Measurements from ENCODE around the gene FGG.

FGG gene

DNA sequence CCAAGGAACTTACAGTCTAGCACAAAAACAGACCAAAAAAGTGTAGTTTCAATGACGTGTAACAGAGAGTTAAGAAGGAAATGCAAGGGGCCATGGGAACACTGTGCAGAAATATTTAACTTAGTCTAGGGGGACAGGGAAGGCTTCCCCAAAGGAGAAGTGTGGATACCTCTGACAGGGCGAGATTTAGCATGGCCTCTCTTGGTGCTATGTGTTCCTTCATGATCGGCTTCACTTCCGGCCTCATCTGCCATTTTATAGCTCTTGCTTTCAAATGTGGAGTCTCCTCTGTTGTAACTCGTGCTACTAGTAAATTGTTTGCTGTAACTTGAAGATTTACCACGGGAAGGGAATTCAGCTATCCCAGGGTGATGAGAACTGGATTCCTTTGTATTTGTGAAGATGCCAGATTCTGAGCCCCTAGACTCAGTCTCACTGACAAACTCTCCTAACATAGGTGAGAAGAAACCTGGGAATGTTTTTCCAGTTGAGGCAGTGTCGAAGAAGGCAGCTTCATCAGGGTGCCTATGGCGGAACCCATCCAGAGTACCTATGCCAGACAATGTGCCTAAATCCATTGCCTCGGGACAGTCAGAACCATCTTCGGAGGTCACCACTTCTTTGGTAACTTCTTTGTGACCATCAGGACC is 27.0 kb downstream of the FGG start:
- no peak for DNase-seq (ENCODE audit: low read depth)

DNA sequence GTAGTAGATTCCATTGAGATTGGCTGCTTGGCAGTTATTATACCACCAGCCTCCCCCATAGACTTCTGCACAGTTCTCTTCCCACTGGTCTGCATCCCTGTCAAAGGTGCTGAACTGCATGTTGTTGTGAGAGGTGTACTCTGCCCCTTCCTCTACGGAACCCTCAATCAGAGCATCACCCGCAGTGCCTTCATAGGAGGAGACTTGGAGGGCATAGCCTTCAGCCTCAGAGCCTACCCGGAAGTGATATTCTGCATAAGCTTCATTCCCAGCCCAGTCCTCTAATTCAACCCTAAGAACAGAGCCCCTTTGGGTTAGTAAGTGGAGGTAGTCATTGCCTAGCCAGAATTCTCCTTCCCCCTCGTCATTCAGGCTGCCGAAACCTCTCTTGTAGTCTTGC is 28.2 kb downstream of the FGG start:
- DNase-seq (ENCODE audit: low read depth) = no peak

DNA sequence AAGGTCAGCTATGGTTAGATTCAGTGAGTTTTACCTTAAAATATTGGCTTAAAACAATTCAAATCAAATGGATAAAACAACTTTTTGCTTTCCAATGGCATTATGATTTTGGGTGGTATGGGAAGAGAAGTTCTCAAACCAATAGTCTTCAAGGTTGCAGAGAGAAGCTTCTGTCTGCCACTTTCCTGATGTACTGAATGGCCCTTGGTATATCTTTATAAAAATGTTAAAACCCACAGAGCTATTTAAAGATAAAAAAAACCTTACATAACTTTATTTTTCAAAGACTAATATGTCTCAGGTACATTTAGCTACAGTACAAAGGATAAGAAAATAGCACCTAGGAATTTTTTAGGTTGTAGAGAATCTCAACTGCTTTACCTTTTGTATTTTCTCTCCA is 28.8 kb downstream of the FGG start:
- no peak for DNase-seq (ENCODE audit: low read depth)

DNA sequence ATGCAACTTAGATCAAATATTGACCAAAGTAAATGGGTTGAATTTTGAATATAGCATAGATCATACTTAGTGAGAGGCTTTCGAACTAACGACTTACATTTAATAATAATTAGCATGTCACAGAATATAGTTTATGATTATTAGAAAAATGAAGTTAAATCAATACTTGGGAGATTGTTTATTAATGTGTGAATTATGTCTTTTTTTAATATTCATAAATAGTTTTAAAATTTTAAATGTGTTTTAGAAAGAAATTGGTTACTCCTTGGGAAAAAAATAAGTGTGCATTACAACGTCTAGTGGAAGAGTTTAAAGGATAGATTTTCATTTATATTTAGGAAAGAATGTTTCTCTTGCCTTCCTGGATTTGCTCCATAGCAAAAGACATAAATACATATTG is 29.2 kb downstream of the FGG start:
- DNase-seq (ENCODE audit: low read depth) = no peak

DNA sequence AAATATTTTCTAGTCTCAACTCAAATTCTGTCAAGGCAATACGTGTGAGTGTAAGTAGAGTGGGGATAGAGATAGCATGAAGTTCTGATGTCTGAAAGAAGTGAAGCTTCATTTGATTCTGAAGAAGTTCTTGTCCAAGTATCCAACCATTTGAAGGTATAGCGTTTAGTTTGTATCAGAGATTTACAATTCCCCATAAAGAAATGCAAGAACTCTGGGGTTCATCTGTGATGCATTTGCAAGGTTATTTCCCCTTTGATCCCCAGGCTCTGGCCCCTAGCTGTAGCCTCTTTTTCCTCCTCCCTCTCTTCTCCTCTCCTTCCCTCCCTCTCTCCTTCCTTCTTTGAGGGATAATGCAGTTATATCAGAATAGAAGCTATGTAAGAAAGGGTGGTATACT is 29.7 kb downstream of the FGG start:
- DNase-seq (ENCODE audit: low read depth) = no peak

DNA sequence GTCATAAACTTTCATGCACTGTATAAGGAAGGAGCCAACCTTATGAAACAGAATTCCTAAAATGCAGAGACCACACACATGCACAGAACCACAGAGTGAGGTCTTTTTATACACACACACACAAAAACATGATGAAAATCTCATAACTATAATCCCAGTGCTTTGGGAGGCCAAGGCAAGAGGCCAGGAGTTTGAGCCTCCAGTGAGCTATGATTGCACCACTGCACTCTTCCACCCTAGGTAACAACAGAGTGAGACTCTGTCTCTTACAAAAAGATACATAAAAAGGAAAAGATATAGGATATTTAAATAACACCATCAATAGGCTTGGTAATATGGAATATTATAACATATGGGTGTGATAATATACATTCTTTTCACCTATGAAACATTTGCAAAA is 32.5 kb downstream of the FGG start:
- DNase-seq (ENCODE audit: low read depth) = no peak

DNA sequence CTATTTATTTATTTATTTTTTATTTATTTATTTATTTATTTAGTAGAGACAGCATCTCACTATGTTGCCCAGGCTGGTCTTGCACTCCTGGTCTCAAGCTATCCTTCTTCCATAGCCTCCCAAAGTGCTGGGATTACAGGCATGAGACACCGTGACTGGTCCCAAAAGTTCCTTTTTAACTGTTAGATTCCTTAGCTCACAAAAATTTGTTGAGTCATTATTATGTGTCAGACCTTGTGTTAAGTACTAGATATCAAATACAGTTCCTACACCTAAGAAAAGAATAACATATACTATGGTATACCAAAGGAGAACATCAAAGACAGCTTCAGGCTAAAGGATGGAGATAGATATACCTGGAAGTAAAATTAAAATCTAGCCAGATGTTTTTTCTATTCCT is 33.5 kb downstream of the FGG start:
- no peak for DNase-seq (ENCODE audit: low read depth)

DNA sequence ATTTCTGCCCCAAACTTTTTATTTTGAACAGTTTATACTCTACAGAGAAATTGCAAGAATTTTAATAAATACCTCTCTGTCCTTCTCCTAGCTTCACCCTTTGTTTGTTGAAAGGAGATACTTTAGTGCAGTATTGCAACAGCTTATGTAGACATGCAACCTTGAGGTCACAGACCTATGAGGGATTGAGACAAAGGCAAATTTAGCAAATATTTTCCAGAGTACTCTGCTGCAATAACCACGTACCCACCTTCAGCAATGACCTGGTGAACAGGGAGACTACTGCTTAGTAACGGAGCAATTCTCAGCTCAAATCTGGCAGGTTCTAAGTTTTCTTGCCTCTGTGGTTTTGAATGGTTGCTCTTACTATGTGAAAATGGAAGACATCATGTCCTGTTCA is 35.1 kb downstream of the FGG start:
- no peak for DNase-seq (ENCODE audit: low read depth)

DNA sequence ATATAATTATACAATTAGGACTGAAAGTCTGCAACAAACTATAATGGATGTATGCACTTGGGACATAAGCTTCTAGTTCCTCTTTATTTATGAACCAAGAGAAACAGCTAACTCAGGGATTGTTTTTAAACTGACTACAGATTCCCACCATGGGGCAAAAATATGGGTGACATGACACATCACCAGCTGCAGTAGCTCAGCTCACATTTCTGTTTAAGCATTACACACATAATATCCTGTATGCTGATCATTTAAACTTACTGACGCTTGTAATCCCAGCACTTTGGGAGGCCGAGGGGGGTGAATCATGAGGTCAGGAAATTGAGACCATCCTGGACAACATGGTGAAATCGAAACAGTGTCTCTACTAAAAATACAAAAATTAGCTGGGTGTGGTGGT is 38.1 kb downstream of the FGG start:
- no peak for DNase-seq (ENCODE audit: low read depth)

DNA sequence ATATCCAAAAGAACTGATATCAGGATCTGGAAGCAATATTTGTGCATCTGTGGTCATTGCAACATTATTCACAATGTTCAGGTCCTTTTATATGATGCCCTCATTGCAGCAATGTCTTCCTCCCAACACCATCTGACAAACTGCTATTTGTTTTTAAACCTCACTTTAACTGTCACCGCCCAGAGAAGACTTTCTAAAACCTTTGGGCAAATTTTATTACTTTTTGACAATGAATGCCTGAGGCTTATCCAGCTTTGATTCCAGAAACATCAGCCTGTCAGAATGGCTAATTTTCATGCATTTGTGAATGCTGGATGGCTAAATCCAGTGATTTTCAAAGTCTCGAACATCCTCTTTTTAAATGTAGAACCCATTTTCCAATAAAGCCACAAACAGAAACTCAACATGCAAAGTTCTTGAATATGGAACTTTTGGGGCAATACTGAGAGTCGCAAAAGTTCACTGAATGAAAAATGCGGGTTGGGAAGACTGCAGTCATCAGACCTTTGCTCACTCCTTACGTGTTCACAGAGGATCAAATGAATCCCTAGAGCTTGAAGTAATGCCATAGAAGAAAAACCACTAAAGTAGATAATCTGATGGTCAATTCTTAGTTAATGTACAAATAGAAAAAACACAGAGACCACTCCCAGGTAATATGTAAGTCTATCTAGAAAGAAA is 39.1 kb downstream of the FGG start:
- DNase-seq (ENCODE audit: low read depth) = no peak

DNA sequence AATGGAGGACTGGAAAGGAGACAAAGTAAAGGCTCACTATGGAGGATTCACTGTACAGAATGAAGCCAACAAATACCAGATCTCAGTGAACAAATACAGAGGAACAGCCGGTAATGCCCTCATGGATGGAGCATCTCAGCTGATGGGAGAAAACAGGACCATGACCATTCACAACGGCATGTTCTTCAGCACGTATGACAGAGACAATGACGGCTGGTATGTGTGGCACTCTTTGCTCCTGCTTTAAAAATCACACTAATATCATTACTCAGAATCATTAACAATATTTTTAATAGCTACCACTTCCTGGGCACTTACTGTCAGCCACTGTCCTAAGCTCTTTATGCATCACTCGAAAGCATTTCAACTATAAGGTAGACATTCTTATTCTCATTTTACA is 42.9 kb downstream of the FGG start:
- no peak for DNase-seq (ENCODE audit: low read depth)

DNA sequence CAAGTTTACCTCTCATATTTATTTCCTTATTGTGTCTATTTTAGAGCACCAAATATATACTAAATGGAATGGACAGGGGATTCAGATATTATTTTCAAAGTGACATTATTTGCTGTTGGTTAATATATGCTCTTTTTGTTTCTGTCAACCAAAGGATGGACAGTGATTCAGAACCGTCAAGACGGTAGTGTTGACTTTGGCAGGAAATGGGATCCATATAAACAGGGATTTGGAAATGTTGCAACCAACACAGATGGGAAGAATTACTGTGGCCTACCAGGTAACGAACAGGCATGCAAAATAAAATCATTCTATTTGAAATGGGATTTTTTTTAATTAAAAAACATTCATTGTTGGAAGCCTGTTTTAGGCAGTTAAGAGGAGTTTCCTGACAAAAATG is 43.4 kb downstream of the FGG start:
- no peak for DNase-seq (ENCODE audit: low read depth)

DNA sequence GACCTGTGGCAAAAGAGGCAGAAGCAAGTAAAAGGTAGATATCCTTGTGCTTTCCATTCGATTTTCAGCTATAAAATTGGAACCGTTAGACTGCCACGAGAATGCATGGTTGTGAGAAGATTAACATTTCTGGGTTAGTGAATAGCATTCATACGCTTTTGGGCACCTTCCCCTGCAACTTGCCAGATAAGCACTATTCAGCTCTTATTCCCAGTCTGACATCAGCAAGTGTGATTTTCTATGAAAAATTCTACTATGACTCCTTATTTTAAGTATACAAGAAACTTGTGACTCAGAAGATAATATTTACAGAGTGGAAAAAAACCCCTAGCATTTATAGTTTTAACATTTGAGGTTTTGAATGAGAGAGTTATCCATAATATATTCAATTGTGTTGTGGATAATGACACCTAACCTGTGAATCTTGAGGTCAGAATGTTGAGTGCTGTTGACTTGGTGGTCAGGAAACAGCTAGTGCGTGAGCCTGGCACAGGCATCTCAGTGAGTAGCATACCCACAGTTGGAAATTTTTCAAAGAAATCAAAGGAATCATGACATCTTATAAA is 45.7 kb downstream of the FGG start:
- no peak for DNase-seq (ENCODE audit: low read depth)

DNA sequence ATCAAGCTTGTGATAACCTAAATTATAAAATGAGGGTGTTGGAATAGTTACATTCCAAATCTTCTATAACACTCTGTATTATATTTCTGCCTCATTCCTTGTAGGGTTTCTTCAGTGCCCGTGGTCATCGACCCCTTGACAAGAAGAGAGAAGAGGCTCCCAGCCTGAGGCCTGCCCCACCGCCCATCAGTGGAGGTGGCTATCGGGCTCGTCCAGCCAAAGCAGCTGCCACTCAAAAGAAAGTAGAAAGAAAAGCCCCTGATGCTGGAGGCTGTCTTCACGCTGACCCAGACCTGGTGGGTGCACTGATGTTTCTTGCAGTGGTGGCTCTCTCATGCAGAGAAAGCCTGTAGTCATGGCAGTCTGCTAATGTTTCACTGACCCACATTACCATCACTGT is 46.8 kb downstream of the FGG start:
- no peak for DNase-seq (ENCODE audit: low read depth)

DNA sequence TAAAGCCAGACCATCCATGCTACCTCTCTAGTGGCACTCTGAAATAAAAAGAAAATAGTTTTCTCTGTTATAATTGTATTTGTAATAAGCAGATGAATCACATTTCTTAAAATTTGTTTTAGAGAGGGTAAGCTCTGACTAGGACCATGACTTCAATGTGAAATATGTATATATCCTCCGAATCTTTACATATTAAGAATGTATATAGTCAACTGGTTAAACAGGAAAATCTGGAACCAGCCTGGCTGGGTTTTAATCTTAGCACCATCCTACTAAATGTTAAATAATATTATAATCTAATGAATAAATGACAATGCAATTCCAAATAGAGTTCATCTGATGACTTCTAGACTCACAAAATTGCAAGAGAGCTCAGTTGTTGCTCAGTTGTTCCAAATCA is 48.1 kb downstream of the FGG start:
- DNase-seq (ENCODE audit: low read depth) = no peak

DNA sequence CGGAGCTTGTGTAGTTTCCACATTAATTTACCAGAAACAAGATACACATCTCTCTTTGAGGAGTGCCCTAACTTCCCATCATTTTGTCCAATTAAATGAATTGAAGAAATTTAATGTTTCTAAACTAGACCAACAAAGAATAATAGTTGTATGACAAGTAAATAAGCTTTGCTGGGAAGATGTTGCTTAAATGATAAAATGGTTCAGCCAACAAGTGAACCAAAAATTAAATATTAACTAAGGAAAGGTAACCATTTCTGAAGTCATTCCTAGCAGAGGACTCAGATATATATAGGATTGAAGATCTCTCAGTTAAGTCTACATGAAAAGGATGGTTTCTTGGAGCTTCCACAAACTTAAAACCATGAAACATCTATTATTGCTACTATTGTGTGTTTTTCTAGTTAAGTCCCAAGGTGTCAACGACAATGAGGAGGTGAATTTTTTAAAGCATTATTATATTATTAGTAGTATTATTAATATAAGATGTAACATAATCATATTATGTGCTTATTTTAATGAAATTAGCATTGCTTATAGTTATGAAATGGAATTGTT is 49.7 kb downstream of the FGG start, which contains the start of gene FGB:
Gene FGB, plus strand, starts transcription at position 315 of the 558 bp plus-strand sequence. Its CDS starts 8 bp downstream, at position 323.
- DNase-seq (ENCODE audit: low read depth) = no peak

DNA sequence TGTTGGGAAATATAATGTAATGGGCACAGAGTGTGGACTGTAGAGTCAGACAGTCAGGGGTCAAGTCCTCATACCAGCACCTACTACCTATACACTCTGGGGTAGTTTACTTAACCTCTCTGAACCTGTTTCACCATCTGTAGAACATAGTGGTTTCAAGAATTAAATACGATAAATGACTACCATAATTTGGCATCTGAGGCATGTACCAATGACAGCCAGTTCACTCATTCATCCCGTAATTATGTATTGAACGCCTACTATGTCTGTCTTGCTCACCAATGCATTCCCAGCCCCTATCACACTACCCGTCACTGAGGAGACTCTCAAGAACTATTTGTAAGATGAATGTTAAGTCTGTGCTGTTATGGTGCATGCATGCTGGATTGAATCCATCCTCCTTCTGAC is 51.6 kb downstream of the FGG start:
- DNase-seq (ENCODE audit: low read depth) = no peak

DNA sequence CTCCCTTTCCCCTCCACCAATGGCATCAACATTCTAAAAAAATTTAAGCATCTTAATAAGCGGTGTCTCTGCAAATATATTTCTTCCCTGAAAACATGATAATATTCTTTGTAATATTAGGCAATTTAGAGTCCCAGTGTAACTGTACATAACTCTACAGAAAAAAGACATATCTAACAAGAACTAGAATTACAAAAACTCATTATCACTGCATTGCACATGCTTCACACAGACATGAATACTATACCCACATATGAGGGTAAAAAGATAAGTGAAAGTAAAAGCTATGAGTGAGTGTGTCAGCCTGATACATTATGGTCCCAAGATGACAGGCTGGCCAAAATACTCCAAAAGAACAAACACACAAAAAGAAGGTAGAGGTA is 52.0 kb downstream of the FGG start:
- DNase-seq (ENCODE audit: low read depth) = no peak

DNA sequence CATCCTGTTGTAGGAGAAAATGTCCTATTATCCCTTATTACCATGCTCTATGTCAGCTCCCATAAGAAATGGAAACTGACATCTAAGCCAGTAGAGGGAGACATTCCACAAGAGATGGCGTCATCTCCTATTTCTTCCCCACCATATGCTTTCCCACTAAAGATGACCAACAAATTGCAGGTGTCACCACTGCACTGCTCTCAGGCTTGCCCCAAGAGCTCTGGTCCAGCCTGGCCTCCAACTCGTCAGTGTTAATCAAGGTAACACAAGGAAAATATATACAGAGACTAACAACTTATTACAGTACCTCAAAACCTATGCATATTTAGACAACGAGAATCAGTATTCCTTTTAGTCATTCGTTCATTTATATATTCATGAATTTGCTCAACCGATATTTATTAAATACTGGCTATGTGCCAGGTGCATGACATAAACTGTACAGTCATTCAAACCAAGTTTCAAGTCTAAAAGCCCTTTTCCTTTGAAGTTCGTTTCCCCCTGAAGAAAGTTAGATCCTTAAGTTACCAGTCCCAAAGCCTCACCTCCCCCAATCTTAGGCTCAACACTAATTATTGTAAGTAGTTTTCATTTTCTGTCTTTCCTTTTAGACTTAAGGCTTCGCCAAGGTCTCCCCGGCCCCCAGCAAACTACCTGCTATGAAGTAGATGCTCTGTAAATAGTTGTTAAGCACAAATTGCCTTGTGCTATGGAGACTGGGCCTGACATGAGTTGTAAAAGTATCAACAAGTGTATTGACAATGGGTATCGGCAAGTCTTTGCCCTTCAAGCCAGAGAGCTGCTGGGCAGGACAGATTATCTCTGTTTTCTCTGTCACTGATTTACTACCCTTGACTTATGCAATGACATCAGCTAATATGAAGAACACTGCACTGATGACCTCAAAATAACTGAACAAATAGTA is 52.7 kb downstream of the FGG start:
- DNase-seq (ENCODE audit: low read depth) = peak; percentile 35

DNA sequence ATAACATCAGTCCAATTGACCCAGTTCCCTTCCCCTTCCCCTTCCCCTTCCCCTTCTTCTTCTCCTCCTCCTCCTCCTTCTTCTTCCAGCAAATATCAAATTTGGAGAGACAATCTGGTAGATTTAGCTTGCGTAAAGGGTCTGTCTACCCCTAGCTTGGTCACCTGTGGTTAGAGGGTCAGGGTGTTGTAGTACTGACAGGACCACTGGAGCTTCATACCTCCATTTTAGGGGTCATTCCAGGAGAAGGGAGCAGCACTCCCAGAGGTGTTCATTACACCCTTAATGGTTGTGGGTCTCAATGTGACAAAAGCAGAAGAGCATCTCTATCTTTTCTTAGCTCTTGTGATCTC is 53.3 kb downstream of the FGG start:
- no peak for DNase-seq (ENCODE audit: low read depth)
